H1 (cell line): ENCODE results near the gene RAB36. TPM values are rescaled to one million over a fixed set of nuclear protein-coding genes. Genes with fewer than 3 reads are reported as not detected.
A peak's percentile ranks its signal among the peaks of the same experiment; 100 is the strongest.

ENCODE experiments used
- ASH2L ChIP-seq: fragments of 200-600, 300-600 bp; sonication (generic); IDR thresholded peaks from one replicate; pipeline ENCODE4 v1.7.1; 2017; ENCODE audit warnings: low read length
- ATF2 ChIP-seq: IDR thresholded peaks from 2 replicates; pipeline ENCODE4 v1.6.1; 2012; ENCODE audit warnings: low read length, inconsistent platforms
- CEBPB ChIP-seq: IDR thresholded peaks from 2 replicates; pipeline ENCODE4 v1.6.1; 2012; ENCODE audit warnings: low read depth, low read length
- CHD1 ChIP-seq: IDR thresholded peaks from 2 replicates; pipeline ENCODE4 v1.6.1; 2012; ENCODE audit warnings: low read depth, low read length, improper control_type of control experiment
- CTBP2 ChIP-seq: IDR thresholded peaks from 2 replicates; pipeline ENCODE4 v1.7.0; 2011; ENCODE audit warnings: borderline replicate concordance, mild to moderate bottlenecking, moderate library complexity, mixed read lengths, low read length; ENCODE audit not compliant: insufficient read depth, insufficient read length
- EZH2 ChIP-seq: fragments of 200-600 bp; sonication (generic); IDR thresholded peaks from 2 replicates; pipeline ENCODE4 v1.7.1; 2012; ENCODE audit warnings: low read depth, mild to moderate bottlenecking, moderate library complexity, low read length, inconsistent platforms; ENCODE audit not compliant: severe bottlenecking
- GTF2F1 ChIP-seq: IDR thresholded peaks from 2 replicates; pipeline ENCODE4 v1.6.1; 2012; ENCODE audit warnings: low read depth, low read length, improper control_type of control experiment, borderline replicate concordance
- HDAC2 ChIP-seq, 2 experiments: fragments of 300-600 bp in 1 of 2; sonication (generic) in 1 of 2; IDR thresholded peaks; 2 replicates each; pipeline ENCODE4 v1.6.1; 2011 to 2012; ENCODE audit warnings: low read depth in 2 of 2, low read length in 2 of 2, mild to moderate bottlenecking in 2 of 2, moderate library complexity in 2 of 2, borderline replicate concordance in 1 of 2, inconsistent platforms in 1 of 2
- HDAC6 ChIP-seq: IDR thresholded peaks from one replicate; pipeline ENCODE4 v1.7.1; 2012; ENCODE audit warnings: low read depth, mild to moderate bottlenecking, inconsistent platforms, low read length, moderate library complexity
- JUND ChIP-seq: IDR thresholded peaks from 2 replicates; pipeline ENCODE4 v1.6.1; 2011; ENCODE audit warnings: mild to moderate bottlenecking, improper control_type of control experiment, low read length
- NRF1 ChIP-seq: IDR thresholded peaks from 2 replicates; pipeline ENCODE4 v1.6.1; 2011; ENCODE audit warnings: mild to moderate bottlenecking, low read depth, low read length, improper control_type of control experiment
- POLR2A ChIP-seq, 2 experiments: IDR thresholded peaks; 1 replicate in 1 of 2; 2 replicates in 1 of 2; pipeline ENCODE4 v1.6.1; 2011; ENCODE audit warnings: low read depth in 2 of 2, low read length in 2 of 2, mild to moderate bottlenecking in 2 of 2; ENCODE audit errors: control extremely low read depth in 1 of 2
- RXRA ChIP-seq: IDR thresholded peaks from 2 replicates; pipeline ENCODE4 v1.6.1; 2011; ENCODE audit warnings: low read depth, mild to moderate bottlenecking, low read length, moderate library complexity; ENCODE audit not compliant: insufficient read depth
- SIN3A ChIP-seq, 2 experiments: IDR thresholded peaks in 1 of 2; conservative IDR thresholded peaks in 1 of 2; 2 replicates each; pipeline ENCODE4 v1.6.1; 2011 to 2012; ENCODE audit warnings: low read length in 2 of 2, improper control_type of control experiment in 1 of 2, low read depth in 1 of 2, mild to moderate bottlenecking in 1 of 2
- SP1 ChIP-seq: IDR thresholded peaks from 2 replicates; pipeline ENCODE4 v1.6.1; 2011; ENCODE audit warnings: low read depth, low read length
- TAF1 ChIP-seq: IDR thresholded peaks from 2 replicates; pipeline ENCODE4 v1.6.1; 2011; ENCODE audit warnings: mild to moderate bottlenecking, low read depth, low read length
- TCF12 ChIP-seq: IDR thresholded peaks from 2 replicates; pipeline ENCODE4 v1.6.1; 2011; ENCODE audit warnings: low read depth, mild to moderate bottlenecking, low read length
- TEAD4 ChIP-seq: IDR thresholded peaks from 2 replicates; pipeline ENCODE4 v1.6.1; 2012; ENCODE audit warnings: low read depth, low read length, inconsistent platforms, mixed read lengths
- YY1 ChIP-seq: IDR thresholded peaks from 2 replicates; pipeline ENCODE4 v1.6.1; 2011; ENCODE audit warnings: low read depth, mild to moderate bottlenecking, low read length
- polyA plus RNA-seq, 7 experiments: library from polyadenylated mRNA; depleted of rRNA in 3 of 7; stranded (reverse) in 5 of 7; unstranded in 2 of 7; fragments of >200 nt in 5 of 7; fragments of 200-250 nt in 2 of 7; gene quantifications; 1 replicate in 5 of 7; 2 replicates in 1 of 7; 4 replicates in 1 of 7; pipeline versions ENCODE4 v1.2.1 to v1.2.3, GENCODE V29; 2011 to 2013; ENCODE audit warnings: missing spikeins in 2 of 7, mixed read lengths in 2 of 7
- total RNA-seq: library from RNA; stranded (reverse); fragmentation: NEBNext Ultra II Directional; extraction: Animal tissue kit (Norgen Biotek cat#: 25700); gene quantifications from 2 replicates; pipeline ENCODE4 v1.2.1, GENCODE V29; 2021

Gene RAB36
- total and polyA plus RNA-seq, 2 of the 8 experiments (the other 6 are each of a cell fraction or from before 2014, with no cell fraction given): 1.0 to 1.5 TPM

DNA sequence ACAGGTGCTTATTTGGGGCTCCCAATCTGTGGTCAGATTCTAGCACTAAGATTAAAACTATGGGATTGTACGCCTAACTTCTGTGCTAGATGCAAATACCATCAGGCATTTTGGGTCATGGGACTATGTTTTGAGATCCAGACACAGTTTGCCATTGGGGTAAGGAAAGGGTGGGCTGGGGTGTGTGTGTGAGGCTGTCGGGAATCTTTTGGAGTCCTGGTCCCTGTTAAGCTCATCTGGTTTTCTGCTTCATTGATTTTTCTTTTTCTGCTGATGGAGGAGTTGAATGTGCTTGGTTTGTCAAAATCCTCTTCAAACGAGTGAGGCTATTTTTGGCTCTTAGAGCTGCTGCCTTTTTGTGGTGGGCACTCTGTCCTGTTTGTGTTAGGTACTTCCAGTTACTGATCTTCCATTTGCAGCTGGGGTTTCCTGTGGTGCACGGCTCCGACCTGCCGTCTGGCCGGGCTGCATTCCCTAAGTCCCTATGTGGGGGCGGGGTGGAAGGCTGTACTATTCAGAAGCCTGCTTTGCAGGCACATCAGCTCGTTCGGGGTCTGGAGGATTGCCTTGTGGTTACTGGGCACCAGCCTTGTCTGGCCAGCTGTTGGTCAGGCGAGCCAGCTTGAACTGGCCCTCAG lies 37.9 kb downstream of the RAB36 start (continued):
- no peak for TF ChIP-seq CTBP2
- peak; percentile 69 for TF ChIP-seq ASH2L
- 0 out of 2 replicates have a peak, but pooled peaks have one; percentile 13 for TF ChIP-seq YY1
- TF ChIP-seq TEAD4: peak; percentile 77
- TF ChIP-seq HDAC6: no peak
- peak; percentile 91 for TF ChIP-seq TCF12
- no peak for TF ChIP-seq JUND
- no peak for TF ChIP-seq CHD1
- no peak for TF ChIP-seq ATF2
- no peak for TF ChIP-seq POLR2A (IDR thresholded peaks at IDR 0.05; ENCODE audit: control extremely low read depth in 1 of 2, low read depth in 2 of 2, low read length in 2 of 2)
- no peak for TF ChIP-seq NRF1
- TF ChIP-seq TAF1: peak; percentile 40; the same call in 1 of the 2 replicates
- TF ChIP-seq SP1: peak; percentile 87
- peak; percentile 85 to 94; a peak in 3 of 4 replicates for TF ChIP-seq SIN3A (conservative IDR thresholded peaks at IDR 0.05 in 1 of 2, IDR thresholded peaks at IDR 0.05 in 1 of 2; ENCODE audit: low read depth in 1 of 2, low read length in 2 of 2)
- TF ChIP-seq EZH2: no peak
- TF ChIP-seq RXRA: no peak
- peak in 1 of 2 experiments; percentile 31; a peak in 1 of 4 replicates for TF ChIP-seq HDAC2 (IDR thresholded peaks at IDR 0.05; ENCODE audit: borderline replicate concordance in 1 of 2, low read depth in 2 of 2, low read length in 2 of 2)
- TF ChIP-seq CEBPB: no peak
- no peak for TF ChIP-seq GTF2F1
